ENCODE measurements around the gene MED27. TPM values are rescaled to one million over a fixed set of nuclear protein-coding genes. Genes with fewer than 3 reads are reported as not detected.

Gene MED27
- total and polyA plus RNA-seq, 2 experiments from 2014 or later, result 17.2 to 32.1 TPM

DNA sequence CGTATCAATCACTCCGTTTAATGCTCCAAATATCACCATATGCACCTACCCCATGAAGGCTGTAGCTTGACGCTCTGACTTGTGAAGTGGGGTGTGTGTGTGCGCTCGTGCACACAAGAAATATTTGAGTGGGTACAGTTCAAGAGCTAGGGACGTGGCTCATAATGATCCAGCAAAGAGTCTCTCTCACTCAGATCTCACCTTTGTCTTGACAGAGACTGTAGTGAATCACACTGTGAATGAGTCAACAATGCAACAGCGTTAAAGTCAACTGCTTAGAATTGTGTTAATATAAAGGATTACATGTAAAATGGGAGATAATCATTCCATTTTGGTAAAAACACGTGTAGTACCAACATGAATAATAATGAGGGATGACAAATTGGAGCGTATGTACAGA is 119.4 kb downstream of the MED27 start:
- no peak overlapping the region for H3K27ac ChIP-seq
- TF ChIP-seq EZH2 (IDR thresholded peaks at IDR 0.05; ENCODE audit: borderline replicate concordance) (no peak), EZH2phosphoT487 (IDR thresholded peaks at IDR 0.05; ENCODE audit: low read depth, severe bottlenecking, unreplicated experiment) (no peak)
- TF ChIP-seq, protein P1, sequence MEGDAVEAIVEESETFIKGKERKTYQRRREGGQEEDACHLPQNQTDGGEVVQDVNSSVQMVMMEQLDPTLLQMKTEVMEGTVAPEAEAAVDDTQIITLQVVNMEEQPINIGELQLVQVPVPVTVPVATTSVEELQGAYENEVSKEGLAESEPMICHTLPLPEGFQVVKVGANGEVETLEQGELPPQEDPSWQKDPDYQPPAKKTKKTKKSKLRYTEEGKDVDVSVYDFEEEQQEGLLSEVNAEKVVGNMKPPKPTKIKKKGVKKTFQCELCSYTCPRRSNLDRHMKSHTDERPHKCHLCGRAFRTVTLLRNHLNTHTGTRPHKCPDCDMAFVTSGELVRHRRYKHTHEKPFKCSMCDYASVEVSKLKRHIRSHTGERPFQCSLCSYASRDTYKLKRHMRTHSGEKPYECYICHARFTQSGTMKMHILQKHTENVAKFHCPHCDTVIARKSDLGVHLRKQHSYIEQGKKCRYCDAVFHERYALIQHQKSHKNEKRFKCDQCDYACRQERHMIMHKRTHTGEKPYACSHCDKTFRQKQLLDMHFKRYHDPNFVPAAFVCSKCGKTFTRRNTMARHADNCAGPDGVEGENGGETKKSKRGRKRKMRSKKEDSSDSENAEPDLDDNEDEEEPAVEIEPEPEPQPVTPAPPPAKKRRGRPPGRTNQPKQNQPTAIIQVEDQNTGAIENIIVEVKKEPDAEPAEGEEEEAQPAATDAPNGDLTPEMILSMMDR (IDR thresholded peaks at IDR 0.05; ENCODE audit: poor library complexity), result no peak
- 83% methylated on average over 9 of the region's 9 CpGs for WGBS (ENCODE audit: low lambda C conversion rate, missing lambda C conversion rate)
- no peaks in the 10 kb centered on the region for H3K4me1 ChIP-seq (ENCODE audit: insufficient read depth)
- DNase-seq (ENCODE audit: low spot score), result no peak
- H3K9me2 ChIP-seq (replicated peaks; ENCODE audit: insufficient read depth), result no peaks in the 10 kb centered on the region
- H3K27me3 ChIP-seq, result no peaks in the 10 kb centered on the region
- H4K20me1 ChIP-seq (ENCODE audit: insufficient read depth, poor library complexity, severe bottlenecking), result no peaks in the 10 kb centered on the region
- H3K36me3 ChIP-seq (replicated peaks; ENCODE audit: insufficient read depth, low read depth), result no peaks in the 10 kb centered on the region
- no peaks in the 10 kb centered on the region for H3K79me2 ChIP-seq
- H3K4me3 ChIP-seq, result no peak overlapping the region
- H2AFZ ChIP-seq, result no peak overlapping the region
- H3K4me2 ChIP-seq, result no peak overlapping the region
- H3K9me3 ChIP-seq (ENCODE audit: low read depth), result no peaks in the 10 kb centered on the region

DNA sequence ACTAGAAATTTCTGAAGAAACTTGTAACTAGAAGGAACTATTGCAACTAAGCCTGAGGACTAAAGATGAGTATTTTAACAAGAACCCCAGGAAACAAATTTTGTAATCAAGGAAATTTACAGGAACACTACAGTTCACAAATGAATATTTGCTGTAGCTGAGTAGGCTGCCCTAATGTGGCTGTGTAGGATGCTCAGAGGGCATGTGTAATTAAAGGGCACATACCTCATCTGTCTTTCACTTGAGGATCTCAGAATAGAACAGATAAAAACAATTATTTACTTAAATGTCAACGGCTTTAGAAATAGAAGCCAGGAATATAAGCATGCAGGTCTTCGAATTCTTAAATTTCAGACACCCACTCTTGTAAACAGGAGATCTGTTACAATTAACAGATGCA is 119.8 kb downstream of the MED27 start:
- Histone ChIP-seq H2AFZ (no peak overlapping the region), H3K9me2 (replicated peaks; ENCODE audit: insufficient read depth) (no peaks in the 10 kb centered on the region), H3K9me3 (ENCODE audit: low read depth) (no peaks in the 10 kb centered on the region), H3K4me3 (no peak overlapping the region), H3K27ac (no peak overlapping the region), H3K36me3 (replicated peaks; ENCODE audit: insufficient read depth, low read depth) (no peaks in the 10 kb centered on the region), H3K4me1 (ENCODE audit: insufficient read depth) (no peaks in the 10 kb centered on the region), H3K27me3 (no peaks in the 10 kb centered on the region), H3K79me2 (no peaks in the 10 kb centered on the region), H3K4me2 (no peak overlapping the region), H4K20me1 (ENCODE audit: insufficient read depth, poor library complexity, severe bottlenecking) (no peaks in the 10 kb centered on the region)
- DNase-seq (ENCODE audit: low spot score), result no peak
- TF ChIP-seq, protein P1 (IDR thresholded peaks at IDR 0.05; ENCODE audit: poor library complexity), result no peak
- TF ChIP-seq EZH2phosphoT487 (IDR thresholded peaks at IDR 0.05; ENCODE audit: low read depth, severe bottlenecking, unreplicated experiment), result no peak
- no peak for TF ChIP-seq EZH2 (IDR thresholded peaks at IDR 0.05; ENCODE audit: borderline replicate concordance)
- 91% methylated on average over 2 of the region's 2 CpGs for WGBS (ENCODE audit: low lambda C conversion rate, missing lambda C conversion rate)

DNA sequence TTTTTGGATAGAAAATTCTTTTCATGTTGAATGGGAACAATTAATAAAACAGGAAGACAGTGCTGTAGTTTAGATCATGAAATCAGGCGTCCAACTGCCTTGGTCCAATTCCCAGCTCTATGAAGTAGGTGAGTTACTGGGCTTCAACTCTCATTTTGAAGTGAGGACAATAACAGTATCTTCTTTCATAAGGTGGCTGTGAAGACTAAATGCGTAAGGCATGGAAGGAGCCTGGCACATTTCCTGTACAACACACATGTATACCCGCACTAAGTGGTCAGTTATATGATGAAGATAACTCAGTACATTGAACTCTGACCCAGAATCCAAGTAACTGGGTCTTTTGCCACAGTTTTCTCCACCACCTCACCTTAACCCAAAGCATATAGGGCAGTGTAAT is 120.6 kb downstream of the MED27 start:
- Histone ChIP-seq H3K27me3 (no peaks in the 10 kb centered on the region), H3K4me2 (no peak overlapping the region), H3K4me1 (ENCODE audit: insufficient read depth) (no peaks in the 10 kb centered on the region), H3K27ac (no peak overlapping the region), H2AFZ (no peak overlapping the region), H3K36me3 (replicated peaks; ENCODE audit: insufficient read depth, low read depth) (no peaks in the 10 kb centered on the region), H4K20me1 (ENCODE audit: insufficient read depth, poor library complexity, severe bottlenecking) (no peaks in the 10 kb centered on the region), H3K4me3 (no peak overlapping the region), H3K79me2 (no peaks in the 10 kb centered on the region), H3K9me3 (ENCODE audit: low read depth) (no peaks in the 10 kb centered on the region), H3K9me2 (replicated peaks; ENCODE audit: insufficient read depth) (no peaks in the 10 kb centered on the region)
- no peak for DNase-seq (ENCODE audit: low spot score)
- TF ChIP-seq EZH2 (IDR thresholded peaks at IDR 0.05; ENCODE audit: borderline replicate concordance) (no peak), EZH2phosphoT487 (IDR thresholded peaks at IDR 0.05; ENCODE audit: low read depth, severe bottlenecking, unreplicated experiment) (no peak)
- TF ChIP-seq, protein P1 (IDR thresholded peaks at IDR 0.05; ENCODE audit: poor library complexity), result no peak
- WGBS (ENCODE audit: low lambda C conversion rate, missing lambda C conversion rate), result 90% methylated on average over 3 of the region's 3 CpGs

DNA sequence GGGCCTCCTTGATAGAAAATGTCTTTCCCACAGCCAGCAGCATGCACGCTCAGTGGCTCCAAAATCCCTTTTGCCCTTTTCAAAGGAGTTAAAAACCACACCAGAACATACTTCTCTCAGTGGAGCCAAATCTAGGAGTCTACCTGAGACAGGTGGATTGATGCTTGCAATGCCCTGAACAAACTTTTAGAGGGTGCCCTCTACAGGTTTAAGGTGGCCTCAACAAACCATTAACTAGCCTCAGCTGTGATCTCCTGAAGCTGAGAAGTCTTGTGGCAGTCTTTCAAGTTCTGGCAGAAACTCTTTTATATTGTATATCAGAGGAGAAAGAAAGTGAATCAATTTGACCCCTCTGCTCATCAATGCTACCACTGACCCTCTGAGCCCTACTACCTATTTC is 125.4 kb downstream of the MED27 start:
- TF ChIP-seq, protein P1 (IDR thresholded peaks at IDR 0.05; ENCODE audit: poor library complexity), result peak; percentile 20
- TF ChIP-seq EZH2phosphoT487 (IDR thresholded peaks at IDR 0.05; ENCODE audit: low read depth, severe bottlenecking, unreplicated experiment), result no peak
- no peak for DNase-seq (ENCODE audit: low spot score)
- H3K9me2 ChIP-seq (replicated peaks; ENCODE audit: insufficient read depth), result no peaks in the 10 kb centered on the region
- H2AFZ ChIP-seq, result no peak overlapping the region
- no peak overlapping the region for H3K4me2 ChIP-seq
- no peak overlapping the region for H3K4me3 ChIP-seq
- H4K20me1 ChIP-seq (ENCODE audit: insufficient read depth, poor library complexity, severe bottlenecking), result no peaks in the 10 kb centered on the region
- no peaks in the 10 kb centered on the region for H3K4me1 ChIP-seq (ENCODE audit: insufficient read depth)
- no peak overlapping the region for H3K27ac ChIP-seq
- WGBS (ENCODE audit: low lambda C conversion rate, missing lambda C conversion rate), result 100% methylated on average over 1 of the region's 1 CpG
- H3K36me3 ChIP-seq (replicated peaks; ENCODE audit: insufficient read depth, low read depth), result no peaks in the 10 kb centered on the region
- H3K9me3 ChIP-seq (ENCODE audit: low read depth), result no peaks in the 10 kb centered on the region
- H3K79me2 ChIP-seq, result no peaks in the 10 kb centered on the region
- no peaks in the 10 kb centered on the region for H3K27me3 ChIP-seq

Data from hepatocyte (in vitro differentiated cells).